ENCODE measurements around the gene MYH6.
"Not testable (repeated sequence)": the region's sequence is repeated elsewhere in the genome, so short reads cannot be mapped to it uniquely, and the experiment has no call there.

Gene MYH6

GRCh38 chr14:23407516-23408306 is at the start of gene MYH6:
MYH6 (minus strand) TSS chr14:23408273; CDS start chr14:23407223, 1,050 bp downstream.
- no peak for DNase-seq (ENCODE audit: low read depth)

- DNase-seq (ENCODE audit: low read depth), result not testable (repeated sequence)
These were observed 49.0 kb upstream of the MYH6 start for GRCh38 chr14:23456883-23457586.

- DNase-seq (ENCODE audit: low read depth), result no peak
These were observed 46.4 kb upstream of the MYH6 start for GRCh38 chr14:23454445-23454856.

- DNase-seq (ENCODE audit: low read depth), result no peak
These were observed 44.2 kb upstream of the MYH6 start for GRCh38 chr14:23452237-23452636.

- DNase-seq (ENCODE audit: low read depth), result no peak
These were observed 42.3 kb upstream of the MYH6 start for GRCh38 chr14:23450379-23450778.

GRCh38 chr14:23449314-23449713 is 41.2 kb upstream of the MYH6 start:
- DNase-seq (ENCODE audit: low read depth), result no peak

GRCh38 chr14:23447361-23448350 is 39.6 kb upstream of the MYH6 start:
- no peak for DNase-seq (ENCODE audit: low read depth)

GRCh38 chr14:23446291-23446851 is 38.3 kb upstream of the MYH6 start:
- no peak for DNase-seq (ENCODE audit: low read depth)

- no peak for DNase-seq (ENCODE audit: low read depth)
These were observed 37.7 kb upstream of the MYH6 start for GRCh38 chr14:23445773-23446172.

GRCh38 chr14:23444314-23444713 is 36.2 kb upstream of the MYH6 start:
- no peak for DNase-seq (ENCODE audit: low read depth)

GRCh38 chr14:23443881-23444280 is 35.8 kb upstream of the MYH6 start:
- DNase-seq (ENCODE audit: low read depth), result no peak

- no peak for DNase-seq (ENCODE audit: low read depth)
These were observed 35.3 kb upstream of the MYH6 start for GRCh38 chr14:23443411-23443812.

GRCh38 chr14:23442721-23443356 is 34.8 kb upstream of the MYH6 start:
- no peak for DNase-seq (ENCODE audit: low read depth)

GRCh38 chr14:23441076-23441475 is 33.0 kb upstream of the MYH6 start:
- DNase-seq (ENCODE audit: low read depth), result no peak

- no peak for DNase-seq (ENCODE audit: low read depth)
These were observed 31.2 kb upstream of the MYH6 start for GRCh38 chr14:23439107-23439835.

- DNase-seq (ENCODE audit: low read depth), result no peak
These were observed 30.3 kb upstream of the MYH6 start for GRCh38 chr14:23438101-23438971.

- no peak for DNase-seq (ENCODE audit: low read depth)
These were observed 29.3 kb upstream of the MYH6 start for GRCh38 chr14:23437133-23438100.

- no peak for DNase-seq (ENCODE audit: low read depth)
These were observed 28.5 kb upstream of the MYH6 start for GRCh38 chr14:23436327-23437132.

Data from GM04503 (cell line).